Parietal lobe (tissue), 2 donors: ENCODE measurements around the gene POLDIP3. TPM values are rescaled to one million over a fixed set of nuclear protein-coding genes. Genes with fewer than 3 reads are reported as not detected.

ENCODE experiments used
- small RNA-seq: library from RNA; depleted of rRNA; stranded (forward); fragments of <200 nt; gene quantifications from one replicate; pipeline ENCODE3, GENCODE V24; 2014; ENCODE audit warnings: low replicate concordance
- total RNA-seq: library from RNA; depleted of rRNA; stranded (reverse); fragments of >200 nt; gene quantifications from one replicate; pipeline ENCODE4 v1.2.3, GENCODE V29; 2014

The POLDIP3 gene, protein sequence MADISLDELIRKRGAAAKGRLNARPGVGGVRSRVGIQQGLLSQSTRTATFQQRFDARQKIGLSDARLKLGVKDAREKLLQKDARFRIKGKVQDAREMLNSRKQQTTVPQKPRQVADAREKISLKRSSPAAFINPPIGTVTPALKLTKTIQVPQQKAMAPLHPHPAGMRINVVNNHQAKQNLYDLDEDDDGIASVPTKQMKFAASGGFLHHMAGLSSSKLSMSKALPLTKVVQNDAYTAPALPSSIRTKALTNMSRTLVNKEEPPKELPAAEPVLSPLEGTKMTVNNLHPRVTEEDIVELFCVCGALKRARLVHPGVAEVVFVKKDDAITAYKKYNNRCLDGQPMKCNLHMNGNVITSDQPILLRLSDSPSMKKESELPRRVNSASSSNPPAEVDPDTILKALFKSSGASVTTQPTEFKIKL
- 34.1 TPM for total RNA-seq

DNA sequence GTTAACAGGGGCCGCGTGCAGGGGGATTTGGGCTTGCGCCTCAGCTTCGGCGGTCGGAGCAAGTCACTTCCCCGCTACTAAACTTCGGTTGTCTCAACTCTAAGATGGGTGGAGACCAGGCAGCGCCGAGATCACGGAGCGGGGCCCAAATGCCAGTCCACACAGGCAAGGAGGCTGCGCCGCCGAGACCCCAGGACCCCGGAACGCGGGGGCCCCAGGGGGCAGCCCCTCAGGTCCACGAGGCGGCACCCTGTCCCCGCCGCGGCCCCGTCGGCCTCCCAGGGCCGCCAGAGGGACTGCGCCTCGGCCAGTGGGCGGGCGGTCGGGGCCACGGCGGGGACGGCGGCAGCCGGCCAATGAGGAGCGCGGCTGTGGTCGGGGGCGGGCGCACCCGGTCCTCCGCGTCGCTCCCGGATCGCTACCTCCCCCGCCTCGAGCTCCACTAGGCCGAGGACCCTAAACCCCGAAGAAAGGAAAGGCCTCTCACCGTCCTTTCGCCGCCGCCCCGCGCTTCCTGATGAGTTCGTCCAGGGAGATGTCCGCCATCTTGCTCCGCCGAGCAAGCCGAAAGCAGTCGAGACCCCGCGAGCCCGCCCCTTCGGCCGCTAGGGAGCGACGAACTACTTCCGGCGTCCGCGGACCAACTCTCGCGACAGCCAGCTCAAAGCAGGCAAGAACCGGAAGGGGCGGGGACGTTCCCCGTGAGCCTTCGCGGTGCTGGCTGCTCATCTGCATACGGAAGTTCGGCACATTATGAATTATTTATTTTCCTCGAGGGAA is at the start of gene POLDIP3:
POLDIP3 (minus strand) TSS at position 572 of the 780 bp plus-strand sequence; CDS start at position 546, 26 bp downstream.

DNA sequence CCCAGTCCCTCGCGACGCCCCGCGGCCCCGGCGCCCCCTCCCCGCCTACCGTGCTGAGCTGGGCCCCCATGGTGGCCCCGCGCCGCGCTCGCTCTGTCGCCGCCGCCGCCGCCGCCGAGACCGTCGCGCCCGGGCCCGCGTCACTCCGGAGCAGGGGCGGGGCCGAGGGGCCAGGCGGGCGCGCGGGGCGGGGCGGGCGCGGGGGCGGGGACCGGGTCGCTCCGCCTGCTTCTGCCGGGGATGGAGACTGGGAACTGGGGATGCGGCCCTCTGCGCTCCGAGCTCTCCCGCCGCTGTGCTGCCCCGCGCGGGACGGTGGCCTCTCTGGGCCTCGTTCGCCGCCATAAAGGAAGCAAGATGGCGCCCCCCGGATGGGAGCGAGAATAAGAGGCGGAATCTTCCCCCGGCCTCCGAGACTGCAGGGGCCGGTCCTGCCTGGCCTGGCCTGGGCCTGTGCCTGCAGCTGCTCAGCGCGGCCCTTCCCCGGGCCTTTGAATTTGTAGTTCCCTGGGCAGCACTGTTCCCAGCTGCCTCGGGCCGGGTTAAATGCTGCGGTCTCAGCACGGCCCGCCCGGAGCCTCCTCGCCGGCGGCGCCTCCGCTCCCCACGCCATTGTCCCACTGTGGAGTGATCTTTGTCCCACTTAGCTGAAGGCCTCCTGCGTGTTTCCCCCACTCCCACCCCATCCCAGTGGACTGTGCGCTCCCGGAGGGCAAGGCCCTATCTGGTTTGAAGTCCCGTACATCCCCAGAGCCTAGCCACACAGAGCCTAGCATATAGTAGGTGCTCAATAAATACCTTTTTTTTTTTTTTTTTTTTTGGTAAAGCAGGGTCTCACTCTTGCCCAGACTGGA is 34.8 kb upstream of the POLDIP3 start, which contains the start of gene CYB5R3:
CYB5R3 (minus strand) TSS at position 147 of the 854 bp plus-strand sequence; CDS start at position 70, 77 bp downstream.

DNA sequence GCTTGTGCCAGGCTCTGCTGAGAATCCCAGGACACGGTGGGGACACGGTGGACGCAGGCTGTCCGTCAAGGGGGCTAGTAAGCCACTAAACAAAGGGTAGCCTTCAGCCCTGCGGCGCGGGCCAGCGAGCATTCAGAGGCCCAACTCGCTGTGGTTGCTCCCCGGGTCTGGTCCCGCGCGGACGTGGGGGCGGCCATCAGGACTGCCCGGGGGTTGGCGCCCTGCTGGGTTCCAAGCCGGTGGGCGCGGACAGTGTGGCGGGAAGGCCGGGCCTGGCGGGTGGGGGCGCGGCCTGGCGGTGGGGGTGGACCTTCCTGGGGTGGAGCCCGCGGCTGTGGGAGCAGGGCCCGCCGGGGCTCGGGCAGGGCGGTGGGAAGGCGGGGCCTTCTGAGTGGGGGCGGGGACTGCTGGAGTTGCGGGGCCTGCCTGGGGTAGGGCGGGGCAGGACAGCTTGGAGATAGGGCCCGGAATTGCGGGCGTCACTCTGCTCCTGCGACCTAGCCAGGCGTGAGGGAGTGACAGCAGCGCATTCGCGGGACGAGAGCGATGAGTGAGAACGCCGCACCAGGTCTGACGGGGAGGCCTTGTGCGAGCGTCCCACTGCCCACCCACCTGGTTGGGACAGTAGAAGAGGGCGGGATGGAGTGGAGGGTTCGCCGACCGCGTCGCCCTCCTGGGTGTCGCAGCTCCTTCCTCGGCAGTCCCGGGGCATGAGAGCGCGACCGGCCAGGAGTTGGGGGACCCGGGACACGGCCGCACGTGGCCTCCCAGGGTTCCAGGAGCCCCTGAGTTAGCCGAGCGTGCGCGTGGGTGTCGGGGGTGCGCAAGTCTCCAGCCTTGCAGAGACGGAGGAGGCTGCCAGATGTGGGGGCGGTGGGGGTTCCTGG is 61.0 kb downstream of the POLDIP3 start, which contains the start of gene SERHL2:
SERHL2 (plus strand) TSS at position 482 of the 887 bp plus-strand sequence; CDS start at position 547, 65 bp downstream.

Small RNAs within 50 kb of the gene (small RNA-seq; reads per million reads assigned to genes)
- gene RN7SKP80 (0.09 reads per million), gene RNU6-513P (not detected)

Other genes with a start within 250 kb of the POLDIP3 start
- gene NFAM1, start 182.5 kb downstream of the POLDIP3 start, total RNA-seq: 0.94 TPM
- 28.5 TPM for gene RRP7A, start 95.1 kb downstream of the POLDIP3 start, total RNA-seq
- 5.3 TPM for gene SERHL2, start 60.9 kb downstream of the POLDIP3 start, total RNA-seq
- 2.2 TPM for gene ATP5MGL, start 25.7 kb upstream of the POLDIP3 start, total RNA-seq
- 27.5 TPM for gene CYB5R3, start 34.5 kb upstream of the POLDIP3 start, total RNA-seq
- gene A4GALT, start 106.0 kb upstream of the POLDIP3 start, total RNA-seq: 0.94 TPM
- gene ARFGAP3, start 242.4 kb upstream of the POLDIP3 start, total RNA-seq: 66.7 TPM